ENCODE data around the gene SLC16A14. TPM values are rescaled to one million over a fixed set of nuclear protein-coding genes. Genes with fewer than 3 reads are reported as not detected.

The SLC16A14 gene
- total RNA-seq, 1 experiment from 2014 or later, result 3.2 TPM

GRCh38 chr2:230016844-230017243 lies 51.9 kb downstream of the SLC16A14 start:
- CTCF ChIA-PET, result no interaction called here
- no TSS peak for BruUV-seq (replicated peaks)
- ATAC-seq (no peak), DNase-seq (ENCODE audit: low read depth, low spot score) (no peak)
- intact Hi-C loops (cut with micrococcal nuclease; ENCODE audit: unreplicated experiment) (no loop called here), in situ Hi-C loops (cut with HindIII; ENCODE audit: low pct_unique_long_range_greater_than_20kb, low sequenced_read_pairs) (no loop called here)
- H3K4me3 ChIP-seq (ENCODE audit: low read depth in 2 of 2, low read length in 2 of 2), result no peak overlapping the region
- H3K27ac ChIP-seq (ENCODE audit: low read length), result no peak overlapping the region
- no peaks in the 10 kb centered on the region for H3K9me3 ChIP-seq (ENCODE audit: control insufficient read depth, insufficient read depth, low read depth, low read length)
- H3K36me3 ChIP-seq (ENCODE audit: control insufficient read depth, insufficient read depth, low read length), result no peaks in the 10 kb centered on the region
- no peaks in the 10 kb centered on the region for H3K27me3 ChIP-seq (ENCODE audit: control insufficient read depth, insufficient read depth, low read length)
- POLR2A ChIA-PET, result no interaction called here
- no peak for TF ChIP-seq POLR2AphosphoS5 (IDR thresholded peaks at IDR 0.05; ENCODE audit: low read depth, low read length)
- TF ChIP-seq SIN3A (IDR thresholded peaks at IDR 0.05; ENCODE audit: borderline replicate concordance, insufficient read depth, low read depth, low read length), result no peak
- no peak for TF ChIP-seq REST (IDR thresholded peaks at IDR 0.05; ENCODE audit: insufficient read depth in 1 of 2, low read depth in 2 of 2, low read length in 1 of 2)
- TF ChIP-seq CTCF (IDR thresholded peaks at IDR 0.05), result no peak
- TF ChIP-seq TCF7L2 (IDR thresholded peaks at IDR 0.05; ENCODE audit: low read depth, low read length), result no peak
- H3K4me1 ChIP-seq (ENCODE audit: control insufficient read depth, insufficient read depth, low read length), result no peaks in the 10 kb centered on the region

GRCh38 chr2:230012267-230012884 lies 56.3 kb downstream of the SLC16A14 start:
- Histone ChIP-seq H3K4me3 (ENCODE audit: low read depth in 2 of 2, low read length in 2 of 2) (no peak overlapping the region), H3K4me1 (ENCODE audit: control insufficient read depth, insufficient read depth, low read length) (no peaks in the 10 kb centered on the region), H3K9me3 (ENCODE audit: control insufficient read depth, insufficient read depth, low read depth, low read length) (no peaks in the 10 kb centered on the region), H3K27ac (ENCODE audit: low read length) (no peak overlapping the region), H3K27me3 (ENCODE audit: control insufficient read depth, insufficient read depth, low read length) (no peaks in the 10 kb centered on the region), H3K36me3 (ENCODE audit: control insufficient read depth, insufficient read depth, low read length) (no peaks in the 10 kb centered on the region)
- ChIA-PET POLR2A (interaction anchor here (0.6 kb wide), 1 partner anchor 87 kb away, joined by 4 read pairs; no protein-coding TSS in a partner anchor), CTCF (no interaction called here)
- in situ Hi-C loops (cut with HindIII; ENCODE audit: low pct_unique_long_range_greater_than_20kb, low sequenced_read_pairs) (no loop called here), intact Hi-C loops (cut with micrococcal nuclease; ENCODE audit: unreplicated experiment) (no loop called here)
- BruUV-seq (replicated peaks), result no TSS peak
- TF ChIP-seq CTCF (IDR thresholded peaks at IDR 0.05), result no peak
- TF ChIP-seq TCF7L2 (IDR thresholded peaks at IDR 0.05; ENCODE audit: low read depth, low read length), result no peak
- TF ChIP-seq REST (IDR thresholded peaks at IDR 0.05; ENCODE audit: insufficient read depth in 1 of 2, low read depth in 2 of 2, low read length in 1 of 2), result no peak
- no peak for TF ChIP-seq POLR2AphosphoS5 (IDR thresholded peaks at IDR 0.05; ENCODE audit: low read depth, low read length)
- TF ChIP-seq SIN3A (IDR thresholded peaks at IDR 0.05; ENCODE audit: borderline replicate concordance, insufficient read depth, low read depth, low read length), result no peak
- no peak for ATAC-seq
- DNase-seq (ENCODE audit: low read depth, low spot score), result no peak
